GM13977 (cell line): ENCODE measurements around the gene FMNL3.
A peak's percentile ranks its signal among the peaks of the same experiment; 100 is the strongest.

Experiments
- DNase-seq: peaks from one replicate; pipeline ENCODE4 v3.0.0; 2012; ENCODE audit warnings: low spot score
- in situ Hi-C: fragments of 300-500 bp; cut with MboI; formaldehyde crosslinking; loops from one replicate; pipeline ENCODE4 v1.12.0; 2022; ENCODE audit warnings: low sequenced_read_pairs, low pct_unique_long_range_greater_than_20kb, mixed read lengths, inconsistent platforms; ENCODE audit not compliant: unreplicated experiment
- TF ChIP-seq, protein P1 (sequence below): IDR thresholded peaks from 2 replicates; pipeline ENCODE4 v1.5.1; 2012; ENCODE audit warnings: mild to moderate bottlenecking, control low read depth; ENCODE audit not compliant: insufficient read depth; ENCODE audit errors: extremely low read depth, missing control alignments

Gene FMNL3

DNA sequence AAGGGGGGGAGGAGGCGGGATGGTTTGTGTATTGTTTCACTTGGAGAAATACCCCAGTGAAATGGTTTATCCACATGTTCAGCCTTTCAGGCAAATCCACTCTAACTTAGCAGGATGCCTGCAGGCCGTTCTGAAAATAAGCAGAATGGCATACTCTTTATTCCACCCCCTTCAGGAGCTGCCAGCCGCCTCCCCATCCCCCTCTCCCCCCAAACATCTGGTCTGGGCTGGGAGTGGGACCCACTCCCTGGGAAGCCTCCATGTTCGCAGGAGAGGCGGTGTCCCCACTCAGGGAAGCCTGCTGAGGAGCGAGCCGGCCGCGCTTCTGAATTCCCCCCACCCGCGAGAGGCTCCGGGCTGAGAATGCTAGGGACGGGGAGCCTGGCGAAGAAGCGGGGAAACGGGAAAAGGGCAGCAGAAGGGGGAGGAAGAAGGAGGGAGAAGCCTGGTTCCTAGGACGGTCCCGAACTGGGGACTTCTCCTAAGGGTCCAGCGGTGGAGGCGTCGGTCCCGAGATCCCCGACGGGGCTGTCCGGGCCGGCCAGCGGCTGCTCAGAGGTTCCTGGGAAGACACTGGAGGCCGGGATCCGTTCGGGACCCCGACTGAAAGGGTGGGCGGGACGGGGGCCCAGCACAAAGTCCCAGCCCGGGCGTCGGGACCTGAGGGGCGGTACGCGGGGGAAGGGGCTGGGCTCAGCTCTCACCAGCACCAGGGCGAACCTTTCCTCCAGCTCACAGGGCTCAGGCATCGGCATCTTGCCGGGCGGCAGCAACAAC lies 666 bp downstream of the FMNL3 start:
- TF ChIP-seq, protein P1, sequence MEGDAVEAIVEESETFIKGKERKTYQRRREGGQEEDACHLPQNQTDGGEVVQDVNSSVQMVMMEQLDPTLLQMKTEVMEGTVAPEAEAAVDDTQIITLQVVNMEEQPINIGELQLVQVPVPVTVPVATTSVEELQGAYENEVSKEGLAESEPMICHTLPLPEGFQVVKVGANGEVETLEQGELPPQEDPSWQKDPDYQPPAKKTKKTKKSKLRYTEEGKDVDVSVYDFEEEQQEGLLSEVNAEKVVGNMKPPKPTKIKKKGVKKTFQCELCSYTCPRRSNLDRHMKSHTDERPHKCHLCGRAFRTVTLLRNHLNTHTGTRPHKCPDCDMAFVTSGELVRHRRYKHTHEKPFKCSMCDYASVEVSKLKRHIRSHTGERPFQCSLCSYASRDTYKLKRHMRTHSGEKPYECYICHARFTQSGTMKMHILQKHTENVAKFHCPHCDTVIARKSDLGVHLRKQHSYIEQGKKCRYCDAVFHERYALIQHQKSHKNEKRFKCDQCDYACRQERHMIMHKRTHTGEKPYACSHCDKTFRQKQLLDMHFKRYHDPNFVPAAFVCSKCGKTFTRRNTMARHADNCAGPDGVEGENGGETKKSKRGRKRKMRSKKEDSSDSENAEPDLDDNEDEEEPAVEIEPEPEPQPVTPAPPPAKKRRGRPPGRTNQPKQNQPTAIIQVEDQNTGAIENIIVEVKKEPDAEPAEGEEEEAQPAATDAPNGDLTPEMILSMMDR = no peak
- no peak for DNase-seq
- in situ Hi-C loops = no loop called here

DNA sequence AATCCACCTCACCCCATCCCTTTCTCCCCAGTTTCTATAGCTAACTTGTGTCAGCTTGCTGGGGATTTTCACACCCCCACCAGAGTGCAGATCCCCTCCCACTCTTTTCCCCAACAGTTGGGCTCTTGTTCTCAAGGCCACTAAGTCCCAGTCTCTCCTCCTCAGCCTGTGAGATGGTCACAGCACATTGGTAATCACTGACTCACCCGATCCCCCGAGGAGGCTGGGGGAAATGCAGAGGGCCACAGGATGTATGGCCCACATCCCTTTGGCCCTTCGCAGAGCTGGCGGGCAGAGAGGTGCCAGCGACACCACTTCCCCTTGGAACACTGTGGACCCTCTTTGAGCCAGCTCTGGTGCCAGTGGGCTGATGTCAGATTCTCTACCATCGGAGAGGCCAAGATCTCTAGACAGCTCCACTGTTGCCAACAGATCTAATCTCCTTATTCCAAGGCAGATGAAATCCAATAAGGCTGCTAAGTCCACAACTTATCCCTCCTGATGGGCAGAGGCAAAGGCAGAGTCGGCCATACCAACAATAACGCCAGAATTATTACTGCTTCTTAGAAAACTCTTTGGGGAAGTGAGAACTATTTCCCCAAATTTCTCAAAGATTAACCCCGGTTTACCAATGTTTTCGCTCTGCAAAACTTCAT lies 1.6 kb downstream of the FMNL3 start:
- TF ChIP-seq, protein P1 = no peak
- peak; percentile 55 for DNase-seq
- in situ Hi-C loops = no loop called here

DNA sequence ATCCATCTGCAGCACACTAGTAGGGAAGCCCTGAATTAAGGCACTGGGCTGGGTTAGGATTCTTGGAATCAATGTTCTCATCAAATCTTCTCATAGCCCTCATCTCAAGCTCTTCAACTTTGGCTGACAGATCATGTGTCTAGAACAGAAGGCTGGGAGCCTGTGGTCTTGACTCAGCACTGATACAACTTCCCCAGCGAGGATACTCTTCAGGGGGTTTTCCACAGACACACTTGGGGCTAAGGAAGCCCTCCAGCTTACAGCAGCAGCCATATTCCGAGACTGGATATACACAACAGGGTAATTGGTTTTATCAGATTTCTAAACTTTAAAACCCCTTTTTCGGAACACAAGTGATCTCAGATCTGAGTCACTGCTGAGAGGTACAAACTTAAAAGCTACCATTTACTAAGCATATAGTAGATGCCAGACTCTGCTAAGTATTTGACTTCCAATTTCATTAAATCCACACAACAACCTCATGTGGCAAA lies 3.5 kb downstream of the FMNL3 start:
- DNase-seq = peak; percentile 65
- in situ Hi-C loops = loop anchor here (5.0 kb wide), 1 partner anchor 51 kb away; no protein-coding TSS in a partner anchor
- TF ChIP-seq, protein P1 = no peak

DNA sequence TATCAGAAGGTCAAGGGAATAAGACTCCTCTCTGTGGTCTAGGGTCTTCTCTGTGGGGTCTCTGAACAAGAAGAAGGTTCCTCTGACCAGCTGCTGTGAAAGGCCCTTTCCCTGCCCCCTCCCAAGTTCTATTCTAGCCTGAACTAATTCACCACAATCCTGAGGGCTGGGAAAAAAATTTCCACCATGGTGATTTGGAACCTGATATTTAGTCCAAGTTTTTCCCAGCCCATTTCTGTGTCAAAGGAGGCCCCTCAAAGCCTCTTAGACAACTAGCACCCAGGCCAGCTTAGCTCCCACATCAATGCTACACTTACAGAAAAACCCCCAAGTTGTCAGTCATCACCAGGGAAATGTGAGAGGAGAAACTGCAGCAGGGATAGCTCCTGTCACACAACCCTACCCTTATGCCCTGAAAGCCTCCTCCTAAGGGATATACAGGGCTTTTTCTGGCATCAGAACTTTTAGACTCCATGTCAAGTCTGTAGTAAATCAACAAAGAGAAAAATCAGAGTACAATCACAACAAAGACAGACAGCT lies 4.5 kb downstream of the FMNL3 start:
- TF ChIP-seq, protein P1 = no peak
- no peak for DNase-seq
- in situ Hi-C loops = loop anchor here (5.0 kb wide), 1 partner anchor 50 kb away; no protein-coding TSS in a partner anchor

DNA sequence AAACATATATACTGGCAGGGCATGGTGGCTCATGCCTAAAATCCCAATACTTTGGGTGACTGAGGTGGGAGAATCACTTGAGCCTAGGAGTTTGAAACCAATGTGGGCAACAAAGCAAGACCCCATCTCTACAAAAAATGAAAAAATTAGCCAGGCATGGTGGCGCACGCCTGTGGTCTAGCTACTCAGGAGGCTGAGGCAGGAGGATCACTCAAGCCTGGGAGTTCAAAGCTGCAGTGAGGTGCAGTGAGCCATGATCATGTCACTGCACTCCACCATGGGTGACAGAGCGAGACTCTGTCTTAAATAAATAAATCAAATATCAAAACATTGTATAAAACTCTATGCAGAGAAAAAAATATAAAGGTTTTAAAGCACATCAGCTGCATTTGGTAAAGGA lies 5.2 kb downstream of the FMNL3 start:
- DNase-seq = no peak
- TF ChIP-seq, protein P1 = no peak
- in situ Hi-C loops = loop anchor here (5.0 kb wide), 1 partner anchor 50 kb away; no protein-coding TSS in a partner anchor

DNA sequence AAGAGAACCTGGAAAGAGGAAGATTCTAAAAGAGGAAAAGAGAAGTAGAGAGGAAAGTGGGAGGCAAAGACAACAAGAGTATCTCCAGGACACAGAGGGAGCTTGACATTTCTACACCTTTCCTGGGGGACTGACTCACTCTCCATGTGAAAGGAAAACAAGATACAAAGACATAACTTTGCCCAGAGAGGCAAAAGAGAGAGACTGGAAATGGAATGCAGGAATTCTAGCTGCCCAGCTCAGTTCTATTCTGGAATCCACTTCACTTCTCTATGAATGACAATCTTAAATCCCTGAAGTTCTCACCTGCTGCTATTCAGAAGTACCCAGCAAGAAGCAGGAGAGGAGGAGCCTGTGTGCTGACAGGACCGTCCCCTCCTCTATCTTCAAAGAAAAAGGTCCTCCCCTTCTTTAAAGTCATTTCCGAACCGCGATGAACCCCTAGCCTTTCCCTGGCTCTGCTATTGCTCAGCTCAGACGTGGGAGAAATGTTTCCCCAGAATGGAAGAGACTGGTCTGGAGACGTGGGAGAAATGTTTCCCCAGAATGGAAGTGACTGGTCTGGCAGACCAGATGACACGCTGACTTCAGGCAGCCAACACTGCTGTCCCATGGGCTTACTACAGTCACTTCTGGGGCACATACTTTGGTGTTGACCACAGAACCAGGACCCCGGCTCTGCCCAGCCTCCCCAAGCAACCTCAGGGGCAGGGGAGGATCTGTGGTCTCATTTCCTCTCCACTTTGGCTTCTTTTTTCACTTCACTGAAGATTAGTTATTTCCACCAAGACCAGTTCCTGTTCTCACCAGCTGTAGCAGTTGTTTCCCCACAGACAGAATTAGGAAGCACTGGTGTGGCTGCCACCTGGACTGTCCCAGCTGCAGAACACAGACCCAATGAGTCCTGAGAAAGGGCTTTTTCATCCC lies 8.3 kb downstream of the FMNL3 start:
- TF ChIP-seq, protein P1 = peak; percentile 1
- in situ Hi-C loops = no loop called here
- peak; percentile 60 for DNase-seq
